H9 (cell line): ENCODE data around the gene SLC24A2. TPM values are rescaled to one million over a fixed set of nuclear protein-coding genes. Genes with fewer than 3 reads are reported as not detected.

Source experiments
- DNase-seq: peaks from one replicate; pipeline ENCODE4 v3.0.0-alpha.2; 2017
- H2AFZ ChIP-seq: one replicate; pipeline ENCODE4 v1.6.1; 2013; ENCODE audit warnings: mild to moderate bottlenecking, low read length, control low read depth, moderate library complexity
- H2AK5ac ChIP-seq: 2 replicates; pipeline ENCODE4 v1.6.1; 2013; ENCODE audit warnings: low read length, control low read depth, mixed read lengths; ENCODE audit not compliant: insufficient read length
- H2BK120ac ChIP-seq: one replicate; pipeline ENCODE4 v1.6.1; 2013; ENCODE audit warnings: low read depth, mild to moderate bottlenecking, low read length, control low read depth, inconsistent platforms; ENCODE audit not compliant: poor library complexity, severe bottlenecking
- H2BK12ac ChIP-seq: 2 replicates; pipeline ENCODE4 v1.6.1; 2013; ENCODE audit warnings: low read length, control low read depth, mixed read lengths, low read depth; ENCODE audit not compliant: insufficient read length
- H2BK15ac ChIP-seq: 2 replicates; pipeline ENCODE4 v1.6.1; 2013; ENCODE audit warnings: low read depth, low read length, control low read depth
- H2BK20ac ChIP-seq: one replicate; pipeline ENCODE4 v1.6.1; 2013; ENCODE audit warnings: low read depth, mild to moderate bottlenecking, low read length, control low read depth, inconsistent platforms; ENCODE audit not compliant: poor library complexity, severe bottlenecking
- H2BK5ac ChIP-seq: 2 replicates; pipeline ENCODE4 v1.6.1; 2013; ENCODE audit warnings: low read length, control low read depth, mixed read lengths; ENCODE audit not compliant: insufficient read length
- H3K14ac ChIP-seq: 2 replicates; pipeline ENCODE4 v1.6.1; 2013; ENCODE audit warnings: low read length, control low read depth; ENCODE audit not compliant: insufficient read depth
- H3K18ac ChIP-seq: 2 replicates; pipeline ENCODE4 v1.6.1; 2013; ENCODE audit warnings: low read depth, mild to moderate bottlenecking, mixed read lengths, low read length, control low read depth; ENCODE audit not compliant: insufficient read length
- H3K23ac ChIP-seq: 2 replicates; pipeline ENCODE4 v1.6.1; 2013; ENCODE audit warnings: low read length, control low read depth, mixed read lengths, low read depth; ENCODE audit not compliant: insufficient read length
- H3K23me2 ChIP-seq: 2 replicates; pipeline ENCODE4 v1.6.1; 2013; ENCODE audit warnings: low read depth, mild to moderate bottlenecking, mixed read lengths, low read length, control low read depth; ENCODE audit not compliant: insufficient read length, poor library complexity, severe bottlenecking
- H3K27ac ChIP-seq: 2 replicates; pipeline ENCODE4 v1.5.1; 2013; ENCODE audit warnings: low read length, control low read depth, mixed read lengths, low read depth; ENCODE audit not compliant: insufficient read length
- H3K27me3 ChIP-seq: 2 replicates; pipeline ENCODE4 v1.6.1; 2013; ENCODE audit warnings: low read length, control low read depth, inconsistent platforms; ENCODE audit not compliant: insufficient read depth
- H3K4ac ChIP-seq: 2 replicates; pipeline ENCODE4 v1.6.1; 2013; ENCODE audit warnings: low read depth, mild to moderate bottlenecking, control low read depth, inconsistent platforms, low read length, moderate library complexity
- H3K4me1 ChIP-seq: 2 replicates; pipeline ENCODE4 v1.6.1; 2013; ENCODE audit warnings: low read length, control low read depth, inconsistent platforms; ENCODE audit not compliant: insufficient read depth
- H3K4me2 ChIP-seq: 2 replicates; pipeline ENCODE4 v1.6.1; 2013; ENCODE audit warnings: low read length, control low read depth, mixed read lengths; ENCODE audit not compliant: insufficient read length, insufficient read depth
- H3K56ac ChIP-seq: 2 replicates; pipeline ENCODE4 v1.6.1; 2013; ENCODE audit warnings: low read depth, mild to moderate bottlenecking, mixed read lengths, low read length, control low read depth; ENCODE audit not compliant: insufficient read length
- H3K79me1 ChIP-seq: 2 replicates; pipeline ENCODE4 v1.6.1; 2013; ENCODE audit warnings: low read depth, mild to moderate bottlenecking, moderate library complexity, low read length, control low read depth, inconsistent platforms; ENCODE audit not compliant: insufficient read depth, poor library complexity, severe bottlenecking
- H3K79me2 ChIP-seq: 2 replicates; pipeline ENCODE4 v1.6.1; 2013; ENCODE audit warnings: low read length, control low read depth, inconsistent platforms; ENCODE audit not compliant: insufficient read depth
- H3K9ac ChIP-seq: 2 replicates; pipeline ENCODE4 v1.6.1; 2013; ENCODE audit warnings: low read length, control low read depth, mixed read lengths; ENCODE audit not compliant: insufficient read length; ENCODE audit errors: extremely low read depth
- H3K9me3 ChIP-seq: one replicate; pipeline ENCODE4 v1.6.1; 2013; ENCODE audit warnings: low read depth, low read length, inconsistent platforms; ENCODE audit not compliant: control insufficient read depth
- H3T11ph ChIP-seq: one replicate; pipeline ENCODE4 v1.6.1; 2013; ENCODE audit warnings: mild to moderate bottlenecking, low read length, control low read depth, inconsistent platforms
- H4K20me1 ChIP-seq: one replicate; pipeline ENCODE4 v1.6.1; 2013; ENCODE audit not compliant: control insufficient read depth, insufficient read length, insufficient read depth
- H4K5ac ChIP-seq: 2 replicates; pipeline ENCODE4 v1.6.1; 2013; ENCODE audit warnings: low read depth, mild to moderate bottlenecking, mixed read lengths, low read length, control low read depth; ENCODE audit not compliant: insufficient read length
- H4K8ac ChIP-seq: replicated peaks from 2 replicates; pipeline ENCODE4 v1.6.1; 2013; ENCODE audit warnings: low read length, control low read depth, mixed read lengths, low read depth; ENCODE audit not compliant: insufficient read length
- H4K91ac ChIP-seq: 2 replicates; pipeline ENCODE4 v1.6.1; 2013; ENCODE audit warnings: low read depth, mild to moderate bottlenecking, moderate library complexity, mixed read lengths, low read length, control low read depth; ENCODE audit not compliant: insufficient read length
- H3K27ac Mint-ChIP-seq, 3 experiments: 2 replicates in 2 of 3; 3 replicates in 1 of 3; pipeline ENCODE4 v1.8.0; 2020 to 2021; ENCODE audit warnings: mixed read lengths in 3 of 3, mild to moderate bottlenecking in 1 of 3, moderate library complexity in 1 of 3
- H3K27me3 Mint-ChIP-seq: 2 replicates; pipeline ENCODE4 v1.8.0; 2021; ENCODE audit warnings: low read depth, mild to moderate bottlenecking, moderate library complexity, mixed read lengths
- H3K36me3 Mint-ChIP-seq, 3 experiments: 2 replicates in 2 of 3; 3 replicates in 1 of 3; pipeline ENCODE4 v1.8.0; 2020 to 2021; ENCODE audit warnings: low read depth in 3 of 3, mixed read lengths in 3 of 3; ENCODE audit not compliant: insufficient read depth in 1 of 3
- H3K4me1 Mint-ChIP-seq, 2 experiments: 2 replicates each; pipeline ENCODE4 v1.8.0; 2020; ENCODE audit warnings: mixed read lengths in 2 of 2
- H3K4me3 Mint-ChIP-seq, 2 experiments: 2 replicates in 1 of 2; 3 replicates in 1 of 2; pipeline ENCODE4 v1.8.0; 2020 to 2021; ENCODE audit warnings: mild to moderate bottlenecking in 2 of 2, mixed read lengths in 2 of 2, moderate library complexity in 1 of 2
- H3K9me3 Mint-ChIP-seq, 2 experiments: 2 replicates in 1 of 2; 3 replicates in 1 of 2; pipeline ENCODE4 v1.8.0; 2020; ENCODE audit warnings: mild to moderate bottlenecking in 2 of 2, mixed read lengths in 2 of 2, moderate library complexity in 1 of 2
- CTCF ChIP-seq: fragments of 200-600 bp; sonication (generic); conservative IDR thresholded peaks from 3 replicates; pipeline ENCODE4 v1.8.0; 2021; ENCODE audit warnings: antibody characterized with exemption, mild to moderate bottlenecking
- WGBS: extraction: QIAGEN DNeasy Blood & Tissue Kit; methylation state at CpG from one replicate; pipeline ENCODE4 v1.1.7; 2013; ENCODE audit warnings: missing lambda C conversion rate, low lambda C conversion rate, mixed read lengths; ENCODE audit not compliant: insufficient read length; ENCODE audit errors: extremely low coverage; 5-methylcytosine and 5-hydroxymethylcytosine counted together
- total RNA-seq: library from RNA; stranded (reverse); gene quantifications from 2 replicates; pipeline ENCODE4 v1.2.1, GENCODE V29; 2021

The SLC24A2 gene
- total RNA-seq, 1 experiment from 2014 or later: 6.2 TPM

GRCh38 chr9:19769213-19769612, 19.6 kb downstream of the SLC24A2 start:
- no CpG with 5 or more reads among the region's 3 CpGs for WGBS
- Histone ChIP-seq H3K56ac (no peak overlapping the region), H2BK120ac (no peak overlapping the region), H3K23ac (no peak overlapping the region), H2AK5ac (no peak overlapping the region), H2BK12ac (no peak overlapping the region), H3K79me1 (no peaks in the 10 kb centered on the region), H3K27ac (no peak overlapping the region), H3K4me2 (no peak overlapping the region), H4K5ac (no peak overlapping the region), H3K14ac (no peak overlapping the region), H3K18ac (no peak overlapping the region), H3K27me3 (no peaks in the 10 kb centered on the region), H2AFZ (no peak overlapping the region), H2BK15ac (no peak overlapping the region), H3K9ac (no peak overlapping the region), H4K20me1 (no peaks in the 10 kb centered on the region), H2BK20ac (no peak overlapping the region), H3K79me2 (no peaks in the 10 kb centered on the region), H3K23me2 (no peaks in the 10 kb centered on the region), H2BK5ac (no peak overlapping the region), H3K4me1 (no peaks in the 10 kb centered on the region), H3K9me3 (no peaks in the 10 kb centered on the region), H3T11ph (no peak overlapping the region), H4K8ac (no peak overlapping the region), H4K91ac (no peak overlapping the region), H3K4ac (no peak overlapping the region)
- no peak for DNase-seq
- peaks cover 20 to 28% of the 10 kb centered on the region in 2 experiments for H3K9me3 Mint-ChIP-seq
- no peak for TF ChIP-seq CTCF
- H3K27ac Mint-ChIP-seq: no peak overlapping the region
- H3K36me3 Mint-ChIP-seq: peaks cover 20 to 26% (median 23%) of the 10 kb centered on the region in 3 experiments
- H3K4me1 Mint-ChIP-seq: no peaks in the 10 kb centered on the region
- no peak overlapping the region for H3K4me3 Mint-ChIP-seq
- no peaks in the 10 kb centered on the region for H3K27me3 Mint-ChIP-seq
